GM21390 (cell line): ENCODE results near the gene ASXL1.
"Not testable (repeated sequence)": the region's sequence is repeated elsewhere in the genome, so short reads cannot be mapped to it uniquely, and the experiment has no call there.

ENCODE experiments used
- ATAC-seq: cut with Tn5 transposase; IDR thresholded peaks from one replicate; pipeline ENCODE4 v1.9.1; 2021; ENCODE audit not compliant: unreplicated experiment

Gene ASXL1

GRCh38 chr20:32397567-32398084 lies 39.5 kb downstream of the ASXL1 start:
- ATAC-seq, result no peak

- ATAC-seq, result no peak
These were observed 42.3 kb downstream of the ASXL1 start for GRCh38 chr20:32400476-32400875.

GRCh38 chr20:32404017-32404416 lies 45.9 kb downstream of the ASXL1 start:
- no peak for ATAC-seq

GRCh38 chr20:32406701-32407100 lies 48.6 kb downstream of the ASXL1 start:
- no peak for ATAC-seq

GRCh38 chr20:32407131-32407750 lies 49.1 kb downstream of the ASXL1 start:
- ATAC-seq, result not testable (repeated sequence)

GRCh38 chr20:32411955-32412706 lies 54.0 kb downstream of the ASXL1 start:
- no peak for ATAC-seq

GRCh38 chr20:32415494-32415893 lies 57.4 kb downstream of the ASXL1 start:
- ATAC-seq, result no peak

GRCh38 chr20:32416206-32416605 lies 58.1 kb downstream of the ASXL1 start:
- ATAC-seq, result no peak

- no peak for ATAC-seq
These were observed 60.2 kb downstream of the ASXL1 start for GRCh38 chr20:32418376-32418775.

- no peak for ATAC-seq
These were observed 63.2 kb downstream of the ASXL1 start for GRCh38 chr20:32421290-32421689.

- no peak for ATAC-seq
These were observed 69.9 kb downstream of the ASXL1 start for GRCh38 chr20:32427996-32428395.

GRCh38 chr20:32429343-32429742 lies 71.2 kb downstream of the ASXL1 start:
- ATAC-seq, result no peak

- no peak for ATAC-seq
These were observed 71.7 kb downstream of the ASXL1 start for GRCh38 chr20:32429745-32430360.

- ATAC-seq, result no peak
These were observed 73.3 kb downstream of the ASXL1 start for GRCh38 chr20:32431457-32431856.

- no peak for ATAC-seq
These were observed 74.1 kb downstream of the ASXL1 start for GRCh38 chr20:32432277-32432676.

- no peak for ATAC-seq
These were observed 75.3 kb downstream of the ASXL1 start for GRCh38 chr20:32433311-32434021.

GRCh38 chr20:32434434-32434833 lies 76.3 kb downstream of the ASXL1 start:
- ATAC-seq, result no peak

GRCh38 chr20:32435449-32436107 lies 77.4 kb downstream of the ASXL1 start:
- no peak for ATAC-seq

GRCh38 chr20:32436142-32436861 lies 78.2 kb downstream of the ASXL1 start:
- ATAC-seq, result no peak

- no peak for ATAC-seq
These were observed 78.8 kb downstream of the ASXL1 start for GRCh38 chr20:32436968-32437367.
